ENCODE measurements around the gene EHD2. TPM values are rescaled to one million over a fixed set of nuclear protein-coding genes. Genes with fewer than 3 reads are reported as not detected.
"Not testable (repeated sequence)": the region's sequence is repeated elsewhere in the genome, so short reads cannot be mapped to it uniquely, and the experiment has no call there.

The EHD2 gene
- total RNA-seq, 1 experiment from 2014 or later = 60.5 TPM

DNA sequence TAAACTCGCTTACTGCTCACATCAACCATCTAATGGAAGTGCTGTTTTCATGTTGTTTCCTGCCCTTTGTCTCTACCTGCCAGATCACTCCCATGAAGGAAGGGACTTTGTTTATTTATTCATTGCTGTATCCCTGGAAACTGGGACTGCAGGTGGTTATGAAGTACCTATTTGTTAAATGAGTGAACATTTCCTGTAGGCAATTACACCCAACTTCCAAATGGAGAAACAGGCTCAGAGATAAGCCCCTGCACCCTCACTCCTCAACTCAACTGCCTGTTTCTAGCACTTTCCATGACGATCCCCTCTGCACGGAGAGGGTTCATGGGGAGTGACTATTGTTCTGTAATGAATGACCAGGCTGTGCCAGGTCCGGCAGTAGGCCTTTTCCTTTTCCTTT, 63.3 kb downstream of the EHD2 start:
- H3K36me3 ChIP-seq (ENCODE audit: control insufficient read depth in 1 of 2, insufficient read depth in 2 of 2, low read length in 2 of 2) = peaks cover 13 to 17% of the 10 kb centered on the region in 2 experiments; a peak in 3 of 4 replicates
- H3K27ac ChIP-seq (ENCODE audit: low read depth, low read length) = no peak overlapping the region
- ChIA-PET CTCF (no interaction called here), POLR2A (interaction anchor here (1.7 kb wide), 1 partner anchor 11 kb away, joined by 5 read pairs; no protein-coding TSS in a partner anchor), RAD21 (ENCODE audit: low non-redundant PET in 1 of 2, low total read pairs in 2 of 2, uncharacterized antibody in 2 of 2, unreplicated experiment in 2 of 2) (no interaction called here)
- intact Hi-C loops (cut with micrococcal nuclease) = no loop called here
- H3K4me3 ChIP-seq (replicated peaks in 1 of 2; ENCODE audit: low read depth in 1 of 2, low read length in 2 of 2) = no peak overlapping the region
- TF ChIP-seq TCF7L2 (IDR thresholded peaks at IDR 0.05; ENCODE audit: borderline replicate concordance, extremely low read depth, insufficient read depth, insufficient read length) = no peak
- TF ChIP-seq ELF1 (IDR thresholded peaks at IDR 0.05; ENCODE audit: borderline replicate concordance, low read depth) = no peak
- TF ChIP-seq FOSL1 (IDR thresholded peaks at IDR 0.05; ENCODE audit: low read depth) = no peak
- TF ChIP-seq ZFX (IDR thresholded peaks at IDR 0.05) = no peak
- TF ChIP-seq, protein P1, sequence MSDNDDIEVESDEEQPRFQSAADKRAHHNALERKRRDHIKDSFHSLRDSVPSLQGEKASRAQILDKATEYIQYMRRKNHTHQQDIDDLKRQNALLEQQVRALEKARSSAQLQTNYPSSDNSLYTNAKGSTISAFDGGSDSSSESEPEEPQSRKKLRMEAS (IDR thresholded peaks at IDR 0.05) = no peak
- TF ChIP-seq SIN3A (IDR thresholded peaks at IDR 0.05; ENCODE audit: low read depth) = no peak
- no peak for TF ChIP-seq SP1 (IDR thresholded peaks at IDR 0.05; ENCODE audit: low read depth)
- TF ChIP-seq JUND (IDR thresholded peaks at IDR 0.05) = no peak
- no peak for TF ChIP-seq YY1 (IDR thresholded peaks at IDR 0.05; ENCODE audit: extremely low read depth, insufficient replicate concordance, low read depth, low read length)
- no peaks in the 10 kb centered on the region for H3K9me3 ChIP-seq (ENCODE audit: control insufficient read depth in 1 of 2, insufficient read depth in 1 of 2, low read depth in 1 of 2, low read length in 2 of 2)
- H3K27me3 ChIP-seq (ENCODE audit: insufficient read depth, low read length) = no peaks in the 10 kb centered on the region
- DNase-seq (ENCODE audit: low read depth, low spot score) = no peak
- no TSS peak for BruUV-seq (replicated peaks)
- H3K4me1 ChIP-seq (ENCODE audit: control insufficient read depth in 1 of 2, insufficient read depth in 2 of 2, low read length in 2 of 2) = peaks cover 13 to 24% of the 10 kb centered on the region in 2 experiments; a peak in 3 of 4 replicates
- ATAC-seq = no peak
- peaks cover 35% of the 10 kb centered on the region for H3K79me2 ChIP-seq (ENCODE audit: insufficient read depth, low read length)
- H3K9me2 ChIP-seq (ENCODE audit: insufficient read depth) = no peaks in the 10 kb centered on the region
- H4K20me1 ChIP-seq (ENCODE audit: insufficient read depth) = no peaks in the 10 kb centered on the region
- H3K4me2 ChIP-seq (ENCODE audit: low read length) = no peak overlapping the region
- no peak overlapping the region for H3K9ac ChIP-seq (ENCODE audit: low read length)
- no peak overlapping the region for H2AFZ ChIP-seq (ENCODE audit: low read depth, low read length, poor library complexity, severe bottlenecking)

- Histone ChIP-seq H3K4me1 (ENCODE audit: control insufficient read depth in 1 of 2, insufficient read depth in 2 of 2, low read length in 2 of 2) (peaks cover 13 to 24% of the 10 kb centered on the region in 2 experiments; a peak in 3 of 4 replicates), H3K4me2 (ENCODE audit: low read length) (peak overlapping the region; percentile 99), H3K79me2 (ENCODE audit: insufficient read depth, low read length) (peaks cover 41% of the 10 kb centered on the region), H3K27ac (ENCODE audit: low read depth, low read length) (peak overlapping the region; percentile 98), H3K36me3 (ENCODE audit: control insufficient read depth in 1 of 2, insufficient read depth in 2 of 2, low read length in 2 of 2) (peaks cover 20 to 26% of the 10 kb centered on the region in 2 experiments; a peak in 3 of 4 replicates), H3K9ac (ENCODE audit: low read length) (peak overlapping the region; percentile 84), H3K4me3 (replicated peaks in 1 of 2; ENCODE audit: low read depth in 1 of 2, low read length in 2 of 2) (peak overlapping the region; percentile 97 to 99)
- peak; percentile 21 for ATAC-seq
- H3K27me3 ChIP-seq (ENCODE audit: insufficient read depth, low read length); H4K20me1 ChIP-seq (ENCODE audit: insufficient read depth); H3K9me3 ChIP-seq (ENCODE audit: control insufficient read depth in 1 of 2, insufficient read depth in 1 of 2, low read depth in 1 of 2, low read length in 2 of 2); intact Hi-C loops (cut with micrococcal nuclease); H3K9me2 ChIP-seq (ENCODE audit: insufficient read depth); H2AFZ ChIP-seq (ENCODE audit: low read depth, low read length, poor library complexity, severe bottlenecking); RAD21 ChIA-PET (ENCODE audit: low non-redundant PET in 1 of 2, low total read pairs in 2 of 2, uncharacterized antibody in 2 of 2, unreplicated experiment in 2 of 2); DNase-seq (ENCODE audit: low read depth, low spot score): not testable (repeated sequence)
- TSS peak; percentile 93 for BruUV-seq (replicated peaks)
- ChIA-PET CTCF (interaction anchor here (1.2 to 1.5 kb wide), 3 partner anchors 10 to 17 kb away, joined by 3 to 4 read pairs (median 3); no protein-coding TSS in a partner anchor), POLR2A (interaction anchor here (0.6 to 1.3 kb wide), 2 partner anchors 12 to 443 kb away, joined by 4 to 5 read pairs; no protein-coding TSS in a partner anchor)
Observed at GRCh38 chr19:47777245-47778048, 64.2 kb downstream of the EHD2 start.

Data from HCT116 (cell line).